ENCODE data around the gene TSBP1.

- no peak for TF ChIP-seq RBBP5 (IDR thresholded peaks at IDR 0.05; ENCODE audit: borderline replicate concordance, low read depth, low read length)
- TF ChIP-seq CTCF (IDR thresholded peaks at IDR 0.05; ENCODE audit: control extremely low read depth in 1 of 3, insufficient read depth in 1 of 3, low read depth in 1 of 3, low read length in 3 of 3), result peak; percentile 85 to 91 (median 90)
- no peak for TF ChIP-seq JUND (IDR thresholded peaks at IDR 0.05; ENCODE audit: low read length)
- TF ChIP-seq RFX5 (IDR thresholded peaks at IDR 0.05; ENCODE audit: borderline replicate concordance, low read depth, low read length), result no peak
- no peak for TF ChIP-seq POLR2AphosphoS5 (IDR thresholded peaks at IDR 0.05; ENCODE audit: low read depth, low read length)
- no peak for TF ChIP-seq SP2 (IDR thresholded peaks at IDR 0.05; ENCODE audit: low read length)
- no peak for TF ChIP-seq EZH2 (IDR thresholded peaks at IDR 0.05; ENCODE audit: low read depth, low read length, severe bottlenecking)
- no peak for TF ChIP-seq EP300 (IDR thresholded peaks at IDR 0.05; ENCODE audit: borderline replicate concordance in 1 of 2, low read depth in 2 of 2, low read length in 2 of 2)
- no peak for TF ChIP-seq GABPA (IDR thresholded peaks at IDR 0.05; ENCODE audit: borderline replicate concordance, insufficient read depth, low read length)
Observed at GRCh38 chr6:32244946-32245398, 126.7 kb downstream of the TSBP1 start.
